NAMALWA (cell line): Measurements from ENCODE around the gene BEX3.
"Not testable (repeated sequence)": the region's sequence is repeated elsewhere in the genome, so short reads cannot be mapped to it uniquely, and the experiment has no call there.

ENCODE experiments used
- DNase-seq: peaks from one replicate; pipeline ENCODE4 v3.0.0-alpha.2; 2015; ENCODE audit warnings: low spot score

Gene BEX3

GRCh38 chrX:103376118-103376978 is at the start of gene BEX3:
Gene BEX3, plus strand, starts transcription at chrX:103376538. Its CDS starts 984 bp downstream, at chrX:103377522.
- no peak for DNase-seq

DNA sequence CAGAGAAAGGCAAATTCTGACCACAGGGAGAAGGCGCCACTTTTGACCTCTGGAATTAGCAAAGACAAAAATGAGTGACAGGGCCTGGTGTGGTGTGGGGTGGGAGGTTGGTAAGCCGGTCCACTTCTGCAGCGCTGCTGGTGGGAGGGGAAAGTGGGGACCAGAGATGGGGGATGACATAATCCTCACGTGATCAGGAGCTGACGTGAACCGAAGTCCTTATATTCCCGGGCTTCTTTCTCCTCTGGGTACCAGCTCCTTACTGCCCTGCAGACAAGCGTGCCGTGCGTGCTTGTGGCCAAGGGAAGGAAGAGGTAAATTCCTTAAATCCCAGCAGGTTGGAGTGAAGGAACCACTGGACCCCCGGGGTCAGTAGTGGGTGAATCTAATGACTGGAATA is 46.3 kb upstream of the BEX3 start, which contains the start of gene TCEAL7:
Gene TCEAL7 (plus strand): TSS at position 249 of the 400 bp plus-strand sequence. CDS start 1,165 bp downstream, outside the sequence.
- DNase-seq: no peak

DNA sequence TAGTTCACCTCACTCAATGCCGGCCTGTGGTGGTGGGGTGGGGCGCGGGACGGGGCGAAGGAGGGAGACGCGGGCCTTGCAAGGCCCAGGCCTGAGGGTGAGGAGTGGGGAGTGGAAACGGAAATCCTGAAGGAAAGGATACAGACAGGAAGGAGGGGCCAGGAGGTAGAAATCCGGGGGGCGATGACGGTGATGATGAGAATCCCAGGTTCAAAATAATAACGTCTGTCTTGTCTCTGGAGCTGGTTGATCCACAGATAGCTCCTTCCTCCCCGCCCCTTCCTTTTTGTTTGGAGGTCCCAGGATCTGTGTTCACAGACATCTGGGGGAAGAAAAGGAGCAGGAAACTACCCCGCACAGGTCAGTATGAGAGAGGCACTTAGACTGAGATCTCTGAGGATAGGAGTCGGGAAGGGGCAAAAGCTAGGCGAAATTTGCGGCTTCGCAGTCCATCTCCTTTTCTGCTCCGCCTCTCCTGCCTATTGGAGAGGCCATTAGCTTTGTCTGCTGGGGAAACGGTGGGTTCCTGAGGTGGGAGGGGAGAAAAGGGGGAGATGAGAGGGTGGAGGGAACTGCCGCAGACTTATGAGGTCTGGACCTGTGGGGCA is 45.6 kb upstream of the BEX3 start:
- DNase-seq: no peak

DNA sequence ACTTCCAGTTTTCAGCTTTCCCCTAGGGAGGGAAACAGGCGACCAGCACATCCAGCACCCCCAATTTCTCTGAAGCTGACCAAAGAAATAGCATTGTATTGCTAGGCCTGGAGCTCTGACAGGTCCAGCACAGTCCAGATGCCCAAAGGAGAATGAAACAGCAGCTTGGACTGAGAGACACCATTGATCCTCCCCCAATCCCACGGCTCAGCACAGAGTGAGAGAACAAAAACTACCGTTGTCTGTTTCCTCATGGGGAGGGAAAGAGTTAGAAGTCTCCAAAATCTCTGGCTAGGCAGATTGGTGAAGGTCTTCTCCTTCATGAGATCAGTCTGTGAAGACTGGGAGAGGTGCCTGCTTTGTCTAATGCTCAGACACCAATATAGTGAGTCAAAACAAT is 37.7 kb upstream of the BEX3 start:
- no peak for DNase-seq

GRCh38 chrX:103343105-103343504 is 33.2 kb upstream of the BEX3 start:
- DNase-seq: peak; percentile 58

DNA sequence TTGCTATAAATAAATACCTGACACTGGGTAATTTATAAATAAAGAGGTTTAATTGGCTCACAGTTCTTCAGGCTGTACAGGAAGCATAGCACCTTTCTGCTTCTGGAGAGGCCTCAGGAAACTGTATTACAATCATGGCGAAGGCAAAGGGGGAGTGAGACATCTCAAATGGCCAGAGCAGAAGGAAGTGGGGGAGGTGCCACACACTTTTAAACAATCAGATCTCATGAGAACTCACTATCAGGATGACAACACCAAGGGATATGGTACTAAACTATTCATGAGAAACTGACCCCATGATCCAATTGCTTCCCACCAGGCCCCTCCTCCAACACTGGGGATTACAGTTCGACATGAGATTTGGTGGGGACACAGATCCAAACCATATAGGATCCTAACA is 31.7 kb upstream of the BEX3 start:
- DNase-seq: no peak

DNA sequence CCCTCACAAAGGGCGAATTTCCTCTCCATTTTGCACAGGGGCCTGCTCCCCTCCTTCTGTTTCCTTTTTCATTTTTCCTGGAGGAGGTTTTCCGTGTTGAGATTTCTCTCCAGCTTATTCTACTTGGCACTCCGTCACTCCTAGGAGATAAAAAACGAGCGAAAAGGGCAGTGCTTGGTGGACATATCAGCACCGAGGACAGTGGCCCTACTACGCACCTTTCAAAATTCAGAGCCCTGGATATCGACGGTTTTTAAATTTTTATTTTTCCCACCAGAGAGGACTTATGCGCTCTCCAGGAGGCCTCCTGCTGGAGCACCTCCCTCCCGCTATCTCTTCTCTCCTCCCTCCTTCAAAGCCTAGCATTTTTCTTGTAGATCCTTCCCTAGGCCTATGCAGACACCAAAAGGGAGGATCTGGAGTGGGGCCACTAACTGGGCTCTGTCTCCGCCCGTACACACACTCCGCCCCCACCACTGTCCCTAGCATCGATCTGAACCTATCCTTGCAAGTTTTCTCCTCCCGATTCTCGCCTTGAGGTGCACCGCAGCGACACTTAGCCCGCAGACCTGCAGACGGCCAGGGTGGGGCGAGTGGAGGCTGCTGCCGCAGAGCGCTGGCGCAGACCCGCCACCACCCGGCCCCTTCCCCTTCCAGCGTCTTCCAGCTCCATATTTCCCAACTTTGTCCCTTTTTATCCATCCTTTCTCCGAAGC is 28.5 kb upstream of the BEX3 start:
- no peak for DNase-seq

GRCh38 chrX:103356130-103356798 is 20.1 kb upstream of the BEX3 start, which contains the start of gene TCEAL9:
Gene TCEAL9, plus strand, starts transcription at chrX:103356506. Its CDS starts 1,179 bp downstream, at chrX:103357685.
- peak; percentile 53 for DNase-seq

DNA sequence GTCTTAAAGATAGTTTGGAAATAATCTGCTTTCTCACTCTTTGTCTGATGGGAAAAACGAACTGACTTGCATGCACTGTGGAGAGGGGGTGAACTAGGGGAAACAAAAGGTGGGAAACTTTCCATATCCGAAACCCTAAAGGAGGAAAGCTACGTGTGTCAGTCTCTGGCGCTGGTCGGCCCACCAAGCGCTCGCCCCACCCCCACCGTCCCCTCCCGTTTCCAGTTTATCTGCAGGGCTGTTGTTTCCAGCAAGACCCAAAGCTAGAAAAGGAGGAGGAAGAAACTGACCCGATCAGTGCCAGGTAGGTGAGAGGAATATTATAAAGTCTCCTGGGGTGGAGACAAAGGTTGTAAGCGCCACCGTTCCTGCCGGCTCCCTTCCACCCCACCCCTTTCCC is 19.5 kb upstream of the BEX3 start:
- peak; percentile 2 for DNase-seq

DNA sequence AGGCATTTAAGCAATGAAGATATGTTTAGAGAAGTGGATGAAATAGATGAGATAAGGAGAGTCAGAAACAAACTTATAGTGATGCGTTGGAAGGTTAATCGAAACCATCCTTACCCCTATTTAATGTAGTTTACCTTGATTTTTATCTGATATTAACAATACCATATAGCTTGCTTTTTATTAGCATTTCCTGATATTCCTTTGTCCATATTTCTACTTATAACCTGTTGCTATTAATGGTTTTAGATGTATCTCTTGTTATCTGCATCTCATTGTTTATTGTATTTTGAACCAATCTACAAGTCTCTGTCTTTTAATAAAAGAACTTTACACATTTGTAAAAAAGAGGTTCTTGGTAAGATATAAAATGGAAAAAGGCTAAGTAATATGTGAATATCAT is 18.5 kb upstream of the BEX3 start:
- DNase-seq: no peak

GRCh38 chrX:103359605-103360004 is 16.7 kb upstream of the BEX3 start:
- not testable (repeated sequence) for DNase-seq

DNA sequence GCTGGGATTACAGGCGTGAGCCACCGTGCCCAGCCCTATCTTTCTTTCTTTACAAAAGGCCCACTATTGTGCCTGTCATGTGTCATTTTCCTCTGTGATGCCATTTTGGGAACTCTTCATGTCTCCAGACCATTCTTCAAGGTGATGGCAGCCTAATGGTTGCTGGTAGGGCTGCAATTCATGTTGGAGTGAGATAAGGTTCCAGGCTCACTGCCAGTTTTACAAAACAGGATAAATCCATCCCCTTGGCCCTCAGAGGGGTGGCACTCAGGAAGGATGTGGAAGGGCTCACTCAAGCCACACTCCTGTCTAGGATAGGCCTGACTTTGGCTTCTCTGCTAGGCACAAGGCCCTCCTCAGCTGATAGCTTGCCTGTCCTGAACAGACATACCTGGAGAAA is 16.2 kb upstream of the BEX3 start:
- no peak for DNase-seq

DNA sequence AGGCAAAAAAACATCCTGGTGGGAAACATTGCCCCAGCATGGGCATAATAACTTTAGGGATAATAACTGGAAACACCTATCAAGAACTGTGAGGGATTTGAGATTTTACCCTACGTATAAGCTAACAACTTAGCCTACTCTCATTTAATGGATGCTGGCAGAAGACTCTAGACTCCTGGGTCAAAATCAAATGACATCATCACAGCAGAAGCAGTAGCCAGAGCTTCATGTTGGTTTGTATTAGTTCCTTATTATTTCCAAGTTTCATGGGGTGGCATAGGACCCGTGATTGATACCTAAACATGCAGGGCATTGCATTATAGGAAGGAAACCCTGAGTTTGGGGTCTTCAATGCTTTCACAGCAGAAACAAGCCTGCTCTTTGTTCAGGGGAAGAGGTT is 15.4 kb upstream of the BEX3 start:
- DNase-seq: no peak

- DNase-seq: no peak
Measured at GRCh38 chrX:103361798-103362197, 14.5 kb upstream of the BEX3 start.

DNA sequence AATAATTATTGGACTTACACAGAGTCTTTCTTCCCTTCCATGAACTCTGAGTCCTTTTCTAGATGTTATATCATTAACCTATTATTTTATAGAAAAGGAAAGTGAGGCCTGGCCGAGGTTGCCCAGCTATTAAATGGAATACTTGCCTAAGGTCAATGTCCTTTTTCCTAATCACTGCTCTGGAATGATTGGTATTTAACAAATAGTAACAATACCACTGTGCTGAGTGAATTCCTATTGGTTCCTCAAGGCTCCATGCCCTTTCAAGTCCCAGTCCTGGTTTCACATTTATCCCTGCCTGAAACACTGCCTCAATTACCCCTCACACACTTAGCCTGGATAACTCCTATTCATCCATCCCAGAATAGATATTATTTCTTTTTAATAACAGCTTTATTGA is 13.9 kb upstream of the BEX3 start:
- DNase-seq: no peak

DNA sequence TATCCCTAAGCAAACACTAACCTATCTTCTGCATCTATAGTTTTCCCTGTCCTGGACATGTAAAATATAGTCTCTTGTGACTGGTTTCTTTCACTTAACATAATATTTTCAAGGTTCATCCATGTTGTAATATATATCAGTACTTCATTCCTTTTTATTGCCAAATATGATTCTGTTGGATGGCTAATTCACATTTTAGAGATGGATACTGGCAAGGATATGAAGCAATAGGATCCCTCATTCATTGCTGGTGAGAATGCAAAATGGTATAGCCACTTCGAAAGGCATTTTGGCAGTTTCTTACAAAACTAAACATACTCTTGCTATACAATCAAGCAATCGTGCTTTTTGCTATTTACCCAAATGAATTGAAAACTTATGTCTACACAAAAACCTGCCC is 13.3 kb upstream of the BEX3 start:
- DNase-seq: no peak

- DNase-seq: no peak
Measured at GRCh38 chrX:103367502-103367901, 8.8 kb upstream of the BEX3 start.

DNA sequence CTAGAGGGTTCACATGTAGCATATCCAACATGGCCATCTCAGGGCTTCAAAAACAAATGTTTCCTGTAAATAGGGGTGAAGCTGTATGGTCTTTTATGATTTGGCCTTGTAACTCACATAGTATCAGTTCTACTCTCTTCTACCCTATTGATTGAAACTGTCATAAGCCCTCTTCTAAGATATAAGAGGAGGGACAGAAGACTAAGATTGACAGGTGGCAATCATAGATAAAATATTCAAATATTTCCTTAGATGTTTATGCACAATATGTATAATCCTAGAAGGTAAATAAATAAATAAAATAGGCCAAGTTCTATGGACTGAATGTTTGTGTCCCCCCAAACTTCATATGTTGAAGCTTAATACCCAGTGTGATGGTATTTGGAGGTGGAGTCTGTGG is 6.9 kb upstream of the BEX3 start:
- DNase-seq: no peak

DNA sequence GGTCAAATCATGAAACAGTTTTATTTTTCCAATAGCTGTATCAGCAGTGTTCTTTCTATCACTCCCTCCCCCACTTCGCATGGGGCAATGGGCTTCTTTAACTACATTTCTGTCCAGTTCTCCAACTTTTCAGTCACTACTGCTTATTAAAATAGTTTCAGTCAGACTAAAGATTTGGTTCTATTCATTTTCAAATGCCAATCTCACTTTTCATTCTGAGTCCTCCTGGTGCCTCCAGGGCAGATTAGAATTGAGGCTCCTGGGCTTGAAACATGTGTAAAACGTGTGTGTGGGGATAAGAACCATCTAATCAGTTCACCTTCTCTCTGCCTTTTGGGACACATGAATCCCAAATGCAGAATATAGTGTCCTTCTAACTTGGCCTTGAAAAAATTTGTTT is 3.5 kb upstream of the BEX3 start:
- no peak for DNase-seq

- DNase-seq: no peak
Measured at GRCh38 chrX:103373581-103373980, 2.8 kb upstream of the BEX3 start.

- no peak for DNase-seq
Measured at GRCh38 chrX:103376979-103377324, 614 bp downstream of the BEX3 start.

DNA sequence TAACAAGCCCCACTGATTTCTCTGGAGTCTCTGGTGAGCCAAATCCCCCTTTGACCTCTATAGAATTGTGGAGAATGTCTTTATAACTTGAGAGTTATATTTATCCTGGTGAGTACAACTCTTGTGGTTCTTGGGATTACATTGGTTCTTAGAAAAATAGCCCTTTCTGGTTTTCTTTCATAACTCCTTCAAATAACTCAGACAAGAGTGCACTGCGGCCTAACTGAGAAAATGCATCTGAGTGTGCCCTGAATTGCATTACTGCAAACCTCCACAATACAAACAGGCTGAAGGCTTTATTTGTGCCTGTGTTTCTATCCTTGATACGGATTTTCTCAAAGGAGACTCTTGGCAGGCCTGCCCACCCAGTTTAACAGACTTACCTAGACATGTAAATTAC is 2.7 kb downstream of the BEX3 start:
- no peak for DNase-seq
